Testis (tissue), 2 donors: ENCODE measurements around the gene NR4A3.

Experiments
- CTCF ChIP-seq, 3 experiments: fragments of 450-650 bp in 2 of 3; fragments of 200-600 bp in 1 of 3; sonication (generic) in 1 of 3; IDR thresholded peaks; one replicate each; pipeline ENCODE4 v1.5.1; 2016 to 2019; ENCODE audit warnings: antibody characterized with exemption in 3 of 3, mild to moderate bottlenecking in 2 of 3, moderate library complexity in 1 of 3
- POLR2A ChIP-seq: fragments of 450-650 bp; IDR thresholded peaks from one replicate; pipeline ENCODE4 v1.6.1; 2017; ENCODE audit warnings: antibody characterized with exemption, mild to moderate bottlenecking, moderate library complexity

- TF ChIP-seq CTCF (IDR thresholded peaks at IDR 0.05) (no peak), POLR2A (no peak)
These were observed 29.8 kb downstream of the NR4A3 start for GRCh38 chr9:99851500-99851822.
